Measurements from ENCODE around the gene CTAG2.
"Not testable (repeated sequence)": the region's sequence is repeated elsewhere in the genome, so short reads cannot be mapped to it uniquely, and the experiment has no call there.

The CTAG2 gene

DNA sequence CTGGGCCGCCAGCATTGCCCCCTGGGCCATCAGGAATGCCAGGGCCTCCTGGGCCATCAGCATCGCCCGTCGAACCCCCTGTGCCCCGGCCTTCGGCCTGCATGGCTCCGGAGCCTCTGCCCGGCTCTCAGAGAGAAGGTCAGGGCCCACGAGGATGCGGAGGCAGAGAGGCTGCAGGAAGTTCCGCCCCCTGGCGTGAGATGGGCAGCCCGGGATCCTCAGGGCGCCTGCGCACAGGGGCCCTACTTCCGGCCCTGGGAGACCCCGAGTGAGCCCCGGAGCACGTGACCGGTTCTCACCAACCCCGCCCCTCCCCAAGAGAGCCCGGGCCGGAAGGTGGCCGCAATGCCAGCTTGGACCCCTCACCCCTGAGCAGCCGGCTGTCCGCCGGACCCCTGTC lies at the start of gene CTAG2:
CTAG2 (minus strand) TSS at position 167 of the 400 bp plus-strand sequence; CDS start at position 103, 64 bp downstream.
- not testable (repeated sequence) for H3K9ac ChIP-seq (ENCODE audit: low read length); H3K4me3 ChIP-seq (ENCODE audit: low read depth, low read length, poor library complexity, severe bottlenecking)

DNA sequence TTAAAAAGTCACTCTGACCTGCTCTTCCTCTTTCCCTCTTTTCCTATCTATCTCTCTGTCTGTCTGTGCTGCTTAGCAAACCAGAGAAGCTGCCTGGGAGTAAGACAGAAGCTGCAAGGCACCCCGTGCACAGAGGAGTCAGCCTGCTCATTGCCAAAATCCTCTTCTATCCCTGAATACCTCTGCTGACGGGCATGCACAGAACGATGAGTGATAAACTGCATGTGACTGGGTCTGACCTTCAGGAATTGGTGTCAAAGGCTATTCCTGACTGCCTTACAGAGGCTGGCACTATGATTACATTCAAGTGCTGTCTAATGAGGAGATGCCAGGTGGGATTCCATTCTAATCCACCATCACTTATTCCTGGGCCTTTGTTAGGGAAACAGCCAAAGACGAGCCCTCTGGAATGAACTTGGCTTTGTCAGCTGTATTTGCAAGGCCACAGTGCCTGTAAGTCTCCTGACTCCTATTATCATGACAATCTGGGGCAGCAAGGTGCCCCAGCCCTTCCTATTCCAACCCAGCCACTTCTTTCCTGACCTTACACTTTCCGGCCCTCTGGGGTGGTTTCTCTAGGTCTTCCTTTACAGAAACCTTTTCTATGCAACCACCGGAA lies 45.4 kb upstream of the CTAG2 start:
- no peak overlapping the region for H3K4me2 ChIP-seq (ENCODE audit: low read length)
- no peaks in the 10 kb centered on the region for H3K4me1 ChIP-seq (ENCODE audit: insufficient read depth, low read length, severe bottlenecking)
- no peak for TF ChIP-seq EZH2 (IDR thresholded peaks at IDR 0.05; ENCODE audit: borderline replicate concordance, low read length)
- TF ChIP-seq, protein P1, sequence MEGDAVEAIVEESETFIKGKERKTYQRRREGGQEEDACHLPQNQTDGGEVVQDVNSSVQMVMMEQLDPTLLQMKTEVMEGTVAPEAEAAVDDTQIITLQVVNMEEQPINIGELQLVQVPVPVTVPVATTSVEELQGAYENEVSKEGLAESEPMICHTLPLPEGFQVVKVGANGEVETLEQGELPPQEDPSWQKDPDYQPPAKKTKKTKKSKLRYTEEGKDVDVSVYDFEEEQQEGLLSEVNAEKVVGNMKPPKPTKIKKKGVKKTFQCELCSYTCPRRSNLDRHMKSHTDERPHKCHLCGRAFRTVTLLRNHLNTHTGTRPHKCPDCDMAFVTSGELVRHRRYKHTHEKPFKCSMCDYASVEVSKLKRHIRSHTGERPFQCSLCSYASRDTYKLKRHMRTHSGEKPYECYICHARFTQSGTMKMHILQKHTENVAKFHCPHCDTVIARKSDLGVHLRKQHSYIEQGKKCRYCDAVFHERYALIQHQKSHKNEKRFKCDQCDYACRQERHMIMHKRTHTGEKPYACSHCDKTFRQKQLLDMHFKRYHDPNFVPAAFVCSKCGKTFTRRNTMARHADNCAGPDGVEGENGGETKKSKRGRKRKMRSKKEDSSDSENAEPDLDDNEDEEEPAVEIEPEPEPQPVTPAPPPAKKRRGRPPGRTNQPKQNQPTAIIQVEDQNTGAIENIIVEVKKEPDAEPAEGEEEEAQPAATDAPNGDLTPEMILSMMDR (IDR thresholded peaks at IDR 0.05; ENCODE audit: low read length), result no peak
- no peak overlapping the region for H3K27ac ChIP-seq (ENCODE audit: low read depth, low read length, poor library complexity, severe bottlenecking)
- no peaks in the 10 kb centered on the region for H4K20me1 ChIP-seq (ENCODE audit: insufficient read depth, low read length)
- H3K4me3 ChIP-seq (ENCODE audit: low read depth, low read length, poor library complexity, severe bottlenecking), result no peak overlapping the region
- H3K9ac ChIP-seq (ENCODE audit: low read length), result no peak overlapping the region
- no peaks in the 10 kb centered on the region for H3F3A ChIP-seq (ENCODE audit: insufficient read depth, low read length)
- H3K27me3 ChIP-seq (ENCODE audit: insufficient read depth, low read length), result no peaks in the 10 kb centered on the region
- no peaks in the 10 kb centered on the region for H3K9me3 ChIP-seq (ENCODE audit: low read length)
- H2AFZ ChIP-seq (ENCODE audit: low read length), result no peak overlapping the region
- H3K79me2 ChIP-seq (ENCODE audit: insufficient read depth, low read length), result no peaks in the 10 kb centered on the region
- no peaks in the 10 kb centered on the region; the same call in 1 of the 2 replicates for H3K36me3 ChIP-seq (ENCODE audit: insufficient read depth, low read length)
- H3K9me2 ChIP-seq (ENCODE audit: low read depth, low read length), result no peaks in the 10 kb centered on the region

More for the DNA sequence above, at the start of gene CTAG2:
- H3K36me3 ChIP-seq (ENCODE audit: insufficient read depth, low read length); H3K79me2 ChIP-seq (ENCODE audit: insufficient read depth, low read length); H3K27me3 ChIP-seq (ENCODE audit: insufficient read depth, low read length); H3K9me2 ChIP-seq (ENCODE audit: low read depth, low read length); H4K20me1 ChIP-seq (ENCODE audit: insufficient read depth, low read length); H3K4me1 ChIP-seq (ENCODE audit: insufficient read depth, low read length, severe bottlenecking); H3F3A ChIP-seq (ENCODE audit: insufficient read depth, low read length); H3K4me2 ChIP-seq (ENCODE audit: low read length); H3K9me3 ChIP-seq (ENCODE audit: low read length); H3K27ac ChIP-seq (ENCODE audit: low read depth, low read length, poor library complexity, severe bottlenecking); H2AFZ ChIP-seq (ENCODE audit: low read length): not testable (repeated sequence)

DNA sequence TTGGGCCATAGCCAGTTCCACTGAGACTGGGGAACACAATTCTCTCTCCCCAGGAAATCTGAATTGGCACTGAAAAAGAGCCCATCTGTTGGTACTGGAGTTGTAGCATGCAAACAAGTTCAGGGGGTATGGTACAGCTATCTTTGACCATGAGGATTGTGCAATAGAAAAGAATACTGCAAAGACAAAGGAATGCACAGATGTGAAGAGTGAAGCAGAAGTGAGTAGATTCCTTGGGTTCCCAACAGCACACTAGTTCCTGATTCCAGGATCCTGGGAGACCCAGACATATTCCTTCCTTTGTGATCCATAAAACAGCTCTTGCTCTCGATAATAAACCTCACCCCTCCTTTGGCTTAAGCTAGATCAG lies 43.3 kb upstream of the CTAG2 start:
- Histone ChIP-seq H3K27me3 (ENCODE audit: insufficient read depth, low read length) (no peaks in the 10 kb centered on the region), H3K36me3 (ENCODE audit: insufficient read depth, low read length) (no peaks in the 10 kb centered on the region; the same call in 1 of the 2 replicates), H3F3A (ENCODE audit: insufficient read depth, low read length) (no peaks in the 10 kb centered on the region), H3K9me2 (ENCODE audit: low read depth, low read length) (no peaks in the 10 kb centered on the region), H3K79me2 (ENCODE audit: insufficient read depth, low read length) (no peaks in the 10 kb centered on the region), H2AFZ (ENCODE audit: low read length) (no peak overlapping the region), H3K9me3 (ENCODE audit: low read length) (no peaks in the 10 kb centered on the region), H3K4me1 (ENCODE audit: insufficient read depth, low read length, severe bottlenecking) (no peaks in the 10 kb centered on the region), H3K27ac (ENCODE audit: low read depth, low read length, poor library complexity, severe bottlenecking) (no peak overlapping the region), H3K4me3 (ENCODE audit: low read depth, low read length, poor library complexity, severe bottlenecking) (no peak overlapping the region), H3K9ac (ENCODE audit: low read length) (no peak overlapping the region), H4K20me1 (ENCODE audit: insufficient read depth, low read length) (no peaks in the 10 kb centered on the region), H3K4me2 (ENCODE audit: low read length) (no peak overlapping the region)
- no peak for TF ChIP-seq EZH2 (IDR thresholded peaks at IDR 0.05; ENCODE audit: borderline replicate concordance, low read length)
- TF ChIP-seq, protein P1 (IDR thresholded peaks at IDR 0.05; ENCODE audit: low read length), result no peak

All from OCI-LY1 (cell line).